Peyer's patch (tissue), 4 donors: ENCODE results near the gene MTFR2.

ENCODE experiments used
- CTCF ChIP-seq, 6 experiments: fragments of 450-650 bp in 4 of 6; fragments of 200-600 bp in 2 of 6; sonication (generic) in 1 of 6; IDR thresholded peaks; one replicate each; pipeline ENCODE4 v1.5.1; 2017 to 2019; ENCODE audit warnings: antibody characterized with exemption in 6 of 6, mild to moderate bottlenecking in 3 of 6, moderate library complexity in 1 of 6
- POLR2A ChIP-seq, 2 donors: fragments of 450-650 bp; IDR thresholded peaks; one replicate each; pipeline ENCODE4 v1.5.1; 2017; ENCODE audit warnings: antibody characterized with exemption in 2 of 2, mild to moderate bottlenecking in 2 of 2, moderate library complexity in 2 of 2

DNA sequence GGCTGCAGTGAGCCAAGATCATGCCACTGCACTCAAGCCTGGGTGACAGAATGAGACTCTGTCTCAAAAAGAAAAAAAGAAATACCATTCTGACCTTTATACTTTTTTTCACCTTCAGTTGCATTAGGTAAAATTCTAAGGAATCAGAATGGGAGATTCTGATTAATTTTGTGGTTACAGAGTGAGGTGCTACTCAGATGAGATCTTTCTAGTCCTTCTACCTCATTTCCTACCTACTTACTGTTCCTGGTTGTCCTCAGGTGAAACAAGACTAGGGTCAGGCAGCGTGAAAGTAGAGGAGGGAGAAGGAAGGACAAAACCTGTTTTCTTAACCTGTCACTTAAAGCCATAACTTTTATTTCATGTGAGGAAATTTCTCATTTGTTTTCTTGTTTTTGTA lies 63.7 kb downstream of the MTFR2 start:
- no peak for TF ChIP-seq POLR2A (IDR thresholded peaks at IDR 0.05)
- TF ChIP-seq CTCF (IDR thresholded peaks at IDR 0.05) = no peak
